Non-pigmented ciliary epithelial cell (primary cell): Measurements from ENCODE around the gene ZNF777.
"Not testable (repeated sequence)": the region's sequence is repeated elsewhere in the genome, so short reads cannot be mapped to it uniquely, and the experiment has no call there.

Source experiments
- DNase-seq: peaks from one replicate; pipeline ENCODE4 v3.0.0-alpha.2; 2010; ENCODE audit warnings: low read depth

ZNF777 gene

GRCh38 chr7:149413083-149413482, 47.8 kb downstream of the ZNF777 start:
- DNase-seq: not testable (repeated sequence)

GRCh38 chr7:149409895-149410294, 51.0 kb downstream of the ZNF777 start:
- DNase-seq: no peak

GRCh38 chr7:149404825-149405224, 56.0 kb downstream of the ZNF777 start:
- DNase-seq: no peak

GRCh38 chr7:149404396-149404795, 56.5 kb downstream of the ZNF777 start:
- DNase-seq: no peak

- no peak for DNase-seq
Measured at GRCh38 chr7:149398195-149398820, 62.6 kb downstream of the ZNF777 start.

- no peak for DNase-seq
Measured at GRCh38 chr7:149397470-149398043, 63.3 kb downstream of the ZNF777 start.

- DNase-seq: not testable (repeated sequence)
Measured at GRCh38 chr7:149388550-149389335, 72.1 kb downstream of the ZNF777 start.

- DNase-seq: not testable (repeated sequence)
Measured at GRCh38 chr7:149386514-149386913, 74.3 kb downstream of the ZNF777 start.

GRCh38 chr7:149385195-149385950, 75.5 kb downstream of the ZNF777 start:
- DNase-seq: no peak
